GM12878 (cell line): ENCODE data around the gene YTHDF2. TPM values are rescaled to one million over a fixed set of nuclear protein-coding genes. Genes with fewer than 3 reads are reported as not detected.

Experiments
- ATAC-seq: fragments of 200-7000 bp; cut with Tn5 transposase; 3 replicates; pipeline ENCODE4 v1.9.1; 2020; ENCODE audit warnings: mild to moderate bottlenecking, moderate library complexity
- BruUV-seq: library from RNA; stranded (reverse); fragments of 400-500 nt; replicated peaks from 2 replicates; lab custom pipeline; 2021; lab: Mats Ljungman, UMichigan
- CTCF ChIA-PET: fragments of 300-600 bp; sonication (Branson Sonifier 250); formaldehyde crosslinking; extraction: SDS; loops from one replicate; lab custom pipeline; 2021; ENCODE audit warnings: inconsistent platforms; lab: Yijun Ruan, JAX
- POLR2A ChIA-PET: fragments of 350-600 bp; formaldehyde crosslinking; extraction: SDS; loops from one replicate; lab custom pipeline; 2021; ENCODE audit warnings: inconsistent platforms; lab: Charles Lee
- RAD21 ChIA-PET: fragments of 300-600 bp; sonication (Branson Sonifier 250); formaldehyde crosslinking; loops from one replicate; lab custom pipeline; 2023; ENCODE audit warnings: antibody characterized with exemption; ENCODE audit not compliant: unreplicated experiment; lab: Charles Lee
- SMC1A ChIA-PET: fragments of 300-600 bp; sonication (Branson Sonifier 250); formaldehyde crosslinking; loops from one replicate; lab custom pipeline; 2023; ENCODE audit not compliant: unreplicated experiment, uncharacterized antibody; lab: Charles Lee
- DNase-seq: peaks from one replicate; pipeline ENCODE4 v3.0.0-alpha.2; 2011; ENCODE audit warnings: low read depth, low spot score
- FAIRE-seq: peaks from 3 replicates; lab custom pipeline; 2011; peaks lifted over from hg19 to GRCh38; lab: Jason Lieb, UNC
- H2AFZ ChIP-seq: 2 replicates; pipeline ENCODE4 v1.6.0; 2011; ENCODE audit warnings: low read depth, low read length, control low read depth; ENCODE audit not compliant: control insufficient read depth
- H3K27ac ChIP-seq: 2 replicates; pipeline ENCODE4 v1.5.1; 2011; ENCODE audit warnings: control low read depth; ENCODE audit not compliant: control insufficient read depth, insufficient read depth
- H3K27me3 ChIP-seq, 2 experiments: replicated peaks in 1 of 2; 2 replicates each; pipeline versions ENCODE4 v1.6.0 to v1.6.1; 2011; ENCODE audit warnings: low read length in 1 of 2; ENCODE audit not compliant: control insufficient read depth in 2 of 2, insufficient read depth in 2 of 2
- H3K36me3 ChIP-seq, 2 experiments: 2 replicates each; pipeline ENCODE4 v1.5.1; 2011; ENCODE audit warnings: low read length in 1 of 2; ENCODE audit not compliant: control insufficient read depth in 2 of 2, insufficient read depth in 2 of 2
- H3K4me1 ChIP-seq: 2 replicates; pipeline ENCODE4 v1.6.1; 2011; ENCODE audit warnings: mild to moderate bottlenecking, low read length, moderate library complexity, mixed read lengths; ENCODE audit not compliant: control insufficient read depth, insufficient read depth
- H3K4me2 ChIP-seq: 2 replicates; pipeline ENCODE4 v1.6.0; 2011; ENCODE audit warnings: control low read depth; ENCODE audit not compliant: control insufficient read depth, insufficient read depth
- H3K4me3 ChIP-seq: fragments of 200-600 bp; sonication (generic); 2 replicates; pipeline ENCODE4 v1.5.1; 2016
- H3K79me2 ChIP-seq: 2 replicates; pipeline ENCODE4 v1.6.0; 2011; ENCODE audit warnings: low read length; ENCODE audit not compliant: control insufficient read depth, insufficient read depth
- H3K9ac ChIP-seq: 2 replicates; pipeline ENCODE4 v1.8.0; 2011; ENCODE audit warnings: low read length, control low read depth, mixed read lengths; ENCODE audit not compliant: control insufficient read depth, insufficient read depth
- H3K9me3 ChIP-seq: replicated peaks from 3 replicates; pipeline ENCODE4 v1.5.1; 2011; ENCODE audit warnings: mild to moderate bottlenecking, low read length; ENCODE audit not compliant: control insufficient read depth, insufficient read depth
- H4K20me1 ChIP-seq: 2 replicates; pipeline ENCODE4 v1.6.0; 2011; ENCODE audit not compliant: control insufficient read depth, insufficient read depth
- CBFB ChIP-seq: IDR thresholded peaks from 2 replicates; pipeline ENCODE4 v1.6.1; 2016; ENCODE audit warnings: antibody characterized with exemption, low read depth
- DPF2 ChIP-seq: fragments of 450-650 bp; IDR thresholded peaks from 2 replicates; pipeline ENCODE4 v1.6.1; 2017; ENCODE audit warnings: mild to moderate bottlenecking
- FOXM1 ChIP-seq: IDR thresholded peaks from 2 replicates; pipeline ENCODE4 v1.6.1; 2012; ENCODE audit warnings: low read depth, mild to moderate bottlenecking, inconsistent platforms, low read length, moderate library complexity
- MYC ChIP-seq: IDR thresholded peaks from 2 replicates; pipeline ENCODE4 v1.6.1; 2011; ENCODE audit warnings: mild to moderate bottlenecking, low read length, moderate library complexity, inconsistent platforms; ENCODE audit not compliant: insufficient read depth, insufficient replicate concordance, insufficient read length, severe bottlenecking
- NR2C1 ChIP-seq: fragments of 450-650 bp; IDR thresholded peaks from 2 replicates; pipeline ENCODE4 v1.6.1; 2017; ENCODE audit warnings: antibody characterized with exemption, mild to moderate bottlenecking, moderate library complexity
- POU2F2 ChIP-seq: IDR thresholded peaks from 3 replicates; pipeline ENCODE4 v1.6.1; 2011; ENCODE audit warnings: low read depth, mild to moderate bottlenecking, low read length, borderline replicate concordance
- SIN3A ChIP-seq: IDR thresholded peaks from 2 replicates; pipeline ENCODE4 v1.6.1; 2012; ENCODE audit warnings: low read depth, low read length, improper control_type of control experiment
- ZNF384 ChIP-seq: IDR thresholded peaks from 2 replicates; pipeline ENCODE4 v1.6.1; 2012; ENCODE audit warnings: low read depth, mild to moderate bottlenecking, low read length, improper control_type of control experiment, borderline replicate concordance
- WGBS: methylation state at CpG from one replicate; pipeline ENCODE4 v1.1.6; 2016; ENCODE audit warnings: low lambda C conversion rate; ENCODE audit not compliant: insufficient replicate concordance, insufficient coverage; ENCODE audit errors: missing lambda C conversion rate; 5-methylcytosine and 5-hydroxymethylcytosine counted together
- in situ Hi-C: fragments of 300-500 bp; cut with MboI; formaldehyde crosslinking; loops from 9 replicates; pipeline ENCODE4 v1.14.3; 2018; ENCODE audit warnings: mixed read lengths
- intact Hi-C: fragments of 100-400 bp; cut with micrococcal nuclease; formaldehyde crosslinking; loops from one replicate; pipeline ENCODE4 v1.14.2; 2022; ENCODE audit not compliant: unreplicated experiment
- polyA plus RNA-seq, 11 experiments: library from polyadenylated mRNA; depleted of rRNA in 4 of 11; unstranded in 6 of 11; stranded (reverse) in 5 of 11; fragments of >200 nt; fragmentation: Nextera tagmentation in 4 of 11; fragmentation: Illumina TruSeq in 1 of 11; extraction: Ambion mirVana in 4 of 11; extraction: Trizol in 1 of 11; gene quantifications; 1 replicate in 1 of 11; 2 replicates in 10 of 11; pipeline versions ENCODE4 v1.2.1 to v1.2.3, GENCODE V29; 2011 to 2016; ENCODE audit warnings: inconsistent platforms in 2 of 11, missing spikeins in 2 of 11, low read depth in 1 of 11
- total RNA-seq, 4 experiments: library from RNA; depleted of rRNA in 3 of 4; stranded (reverse); fragments of >200 nt in 3 of 4; fragmentation: Illumina TruSeq in 1 of 4; extraction: Trizol in 1 of 4; gene quantifications; 2 replicates each; pipeline versions ENCODE4 v1.2.1 to v1.2.3, GENCODE V29; 2013 to 2021
- TF ChIP-seq, protein P1 (sequence below): IDR thresholded peaks from 2 replicates; pipeline ENCODE4 v1.6.1; 2011; ENCODE audit warnings: borderline replicate concordance, low read depth, mild to moderate bottlenecking, moderate library complexity, mixed read lengths, low read length; ENCODE audit not compliant: insufficient read depth; ENCODE audit errors: extremely low read length
- TF ChIP-seq, protein P2 (sequence below): IDR thresholded peaks from 2 replicates; pipeline ENCODE4 v1.6.1; 2012; ENCODE audit warnings: improper control_type of control experiment, low read depth, low read length; ENCODE audit not compliant: insufficient replicate concordance
- TF ChIP-seq, protein P3 (sequence below): IDR thresholded peaks from 2 replicates; pipeline ENCODE4 v1.6.1; 2012; ENCODE audit warnings: low read depth, low read length, improper control_type of control experiment
- TF ChIP-seq, protein P4 (sequence below): IDR thresholded peaks from 2 replicates; pipeline ENCODE4 v1.6.1; 2012; ENCODE audit warnings: low read depth, low read length, improper control_type of control experiment
- TF ChIP-seq, protein P5 (sequence below): fragments of 450-650 bp; conservative IDR thresholded peaks from 2 replicates; pipeline ENCODE4 v1.6.1; 2017; ENCODE audit warnings: mild to moderate bottlenecking, moderate library complexity

Gene YTHDF2
- total and polyA plus RNA-seq, 10 of the 15 experiments (the other 5 are each of a cell fraction or from before 2014, with no cell fraction given) = 42.4 to 121 (median 66.9) TPM

DNA sequence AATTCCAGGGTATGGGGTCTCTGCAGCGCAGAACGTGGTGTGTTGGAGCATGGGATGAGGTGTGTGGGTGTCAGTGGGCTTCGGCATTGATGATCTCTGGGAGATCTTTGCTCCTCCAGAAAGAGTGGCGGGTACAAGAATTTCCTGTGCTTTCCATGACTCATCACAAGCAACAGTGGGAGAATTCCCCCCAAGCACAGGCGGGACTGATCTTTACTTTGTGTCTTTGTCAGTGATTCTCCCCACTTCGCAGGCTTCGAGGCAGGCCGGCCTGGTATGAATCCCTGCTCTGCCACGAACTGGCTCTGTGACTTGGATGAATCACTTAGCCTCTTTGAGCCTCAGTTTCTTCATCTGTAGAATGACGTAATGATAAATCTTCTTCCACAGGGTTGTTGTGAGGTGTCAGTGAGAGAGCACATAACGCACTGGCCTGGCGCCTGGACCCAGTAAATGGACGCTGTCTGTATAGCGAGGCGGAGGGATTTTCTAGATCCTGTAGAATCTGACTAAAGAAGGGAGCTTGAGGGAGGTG lies 77.3 kb downstream of the YTHDF2 start:
- intact Hi-C loops = no loop called here
- CTCF ChIA-PET = interaction anchor here (0.6 kb wide), 1 partner anchor 57 kb away, joined by 3 read pairs; no protein-coding TSS in a partner anchor
- no TSS peak for BruUV-seq
- TF ChIP-seq ZNF384 (no peak), DPF2 (no peak), MYC (no peak), NR2C1 (no peak), SIN3A (no peak), FOXM1 (no peak), CBFB (no peak), POU2F2 (no peak)
- TF ChIP-seq, protein P1, sequence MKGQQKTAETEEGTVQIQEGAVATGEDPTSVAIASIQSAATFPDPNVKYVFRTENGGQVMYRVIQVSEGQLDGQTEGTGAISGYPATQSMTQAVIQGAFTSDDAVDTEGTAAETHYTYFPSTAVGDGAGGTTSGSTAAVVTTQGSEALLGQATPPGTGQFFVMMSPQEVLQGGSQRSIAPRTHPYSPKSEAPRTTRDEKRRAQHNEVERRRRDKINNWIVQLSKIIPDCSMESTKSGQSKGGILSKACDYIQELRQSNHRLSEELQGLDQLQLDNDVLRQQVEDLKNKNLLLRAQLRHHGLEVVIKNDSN = no peak
- TF ChIP-seq, protein P2, sequence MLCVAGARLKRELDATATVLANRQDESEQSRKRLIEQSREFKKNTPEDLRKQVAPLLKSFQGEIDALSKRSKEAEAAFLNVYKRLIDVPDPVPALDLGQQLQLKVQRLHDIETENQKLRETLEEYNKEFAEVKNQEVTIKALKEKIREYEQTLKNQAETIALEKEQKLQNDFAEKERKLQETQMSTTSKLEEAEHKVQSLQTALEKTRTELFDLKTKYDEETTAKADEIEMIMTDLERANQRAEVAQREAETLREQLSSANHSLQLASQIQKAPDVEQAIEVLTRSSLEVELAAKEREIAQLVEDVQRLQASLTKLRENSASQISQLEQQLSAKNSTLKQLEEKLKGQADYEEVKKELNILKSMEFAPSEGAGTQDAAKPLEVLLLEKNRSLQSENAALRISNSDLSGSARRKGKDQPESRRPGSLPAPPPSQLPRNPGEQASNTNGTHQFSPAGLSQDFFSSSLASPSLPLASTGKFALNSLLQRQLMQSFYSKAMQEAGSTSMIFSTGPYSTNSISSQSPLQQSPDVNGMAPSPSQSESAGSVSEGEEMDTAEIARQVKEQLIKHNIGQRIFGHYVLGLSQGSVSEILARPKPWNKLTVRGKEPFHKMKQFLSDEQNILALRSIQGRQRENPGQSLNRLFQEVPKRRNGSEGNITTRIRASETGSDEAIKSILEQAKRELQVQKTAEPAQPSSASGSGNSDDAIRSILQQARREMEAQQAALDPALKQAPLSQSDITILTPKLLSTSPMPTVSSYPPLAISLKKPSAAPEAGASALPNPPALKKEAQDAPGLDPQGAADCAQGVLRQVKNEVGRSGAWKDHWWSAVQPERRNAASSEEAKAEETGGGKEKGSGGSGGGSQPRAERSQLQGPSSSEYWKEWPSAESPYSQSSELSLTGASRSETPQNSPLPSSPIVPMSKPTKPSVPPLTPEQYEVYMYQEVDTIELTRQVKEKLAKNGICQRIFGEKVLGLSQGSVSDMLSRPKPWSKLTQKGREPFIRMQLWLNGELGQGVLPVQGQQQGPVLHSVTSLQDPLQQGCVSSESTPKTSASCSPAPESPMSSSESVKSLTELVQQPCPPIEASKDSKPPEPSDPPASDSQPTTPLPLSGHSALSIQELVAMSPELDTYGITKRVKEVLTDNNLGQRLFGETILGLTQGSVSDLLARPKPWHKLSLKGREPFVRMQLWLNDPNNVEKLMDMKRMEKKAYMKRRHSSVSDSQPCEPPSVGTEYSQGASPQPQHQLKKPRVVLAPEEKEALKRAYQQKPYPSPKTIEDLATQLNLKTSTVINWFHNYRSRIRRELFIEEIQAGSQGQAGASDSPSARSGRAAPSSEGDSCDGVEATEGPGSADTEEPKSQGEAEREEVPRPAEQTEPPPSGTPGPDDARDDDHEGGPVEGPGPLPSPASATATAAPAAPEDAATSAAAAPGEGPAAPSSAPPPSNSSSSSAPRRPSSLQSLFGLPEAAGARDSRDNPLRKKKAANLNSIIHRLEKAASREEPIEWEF = no peak
- TF ChIP-seq, protein P3, sequence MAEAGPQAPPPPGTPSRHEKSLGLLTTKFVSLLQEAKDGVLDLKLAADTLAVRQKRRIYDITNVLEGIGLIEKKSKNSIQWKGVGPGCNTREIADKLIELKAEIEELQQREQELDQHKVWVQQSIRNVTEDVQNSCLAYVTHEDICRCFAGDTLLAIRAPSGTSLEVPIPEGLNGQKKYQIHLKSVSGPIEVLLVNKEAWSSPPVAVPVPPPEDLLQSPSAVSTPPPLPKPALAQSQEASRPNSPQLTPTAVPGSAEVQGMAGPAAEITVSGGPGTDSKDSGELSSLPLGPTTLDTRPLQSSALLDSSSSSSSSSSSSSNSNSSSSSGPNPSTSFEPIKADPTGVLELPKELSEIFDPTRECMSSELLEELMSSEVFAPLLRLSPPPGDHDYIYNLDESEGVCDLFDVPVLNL = no peak
- TF ChIP-seq, protein P4, sequence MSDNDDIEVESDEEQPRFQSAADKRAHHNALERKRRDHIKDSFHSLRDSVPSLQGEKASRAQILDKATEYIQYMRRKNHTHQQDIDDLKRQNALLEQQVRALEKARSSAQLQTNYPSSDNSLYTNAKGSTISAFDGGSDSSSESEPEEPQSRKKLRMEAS = no peak
- TF ChIP-seq, protein P5, sequence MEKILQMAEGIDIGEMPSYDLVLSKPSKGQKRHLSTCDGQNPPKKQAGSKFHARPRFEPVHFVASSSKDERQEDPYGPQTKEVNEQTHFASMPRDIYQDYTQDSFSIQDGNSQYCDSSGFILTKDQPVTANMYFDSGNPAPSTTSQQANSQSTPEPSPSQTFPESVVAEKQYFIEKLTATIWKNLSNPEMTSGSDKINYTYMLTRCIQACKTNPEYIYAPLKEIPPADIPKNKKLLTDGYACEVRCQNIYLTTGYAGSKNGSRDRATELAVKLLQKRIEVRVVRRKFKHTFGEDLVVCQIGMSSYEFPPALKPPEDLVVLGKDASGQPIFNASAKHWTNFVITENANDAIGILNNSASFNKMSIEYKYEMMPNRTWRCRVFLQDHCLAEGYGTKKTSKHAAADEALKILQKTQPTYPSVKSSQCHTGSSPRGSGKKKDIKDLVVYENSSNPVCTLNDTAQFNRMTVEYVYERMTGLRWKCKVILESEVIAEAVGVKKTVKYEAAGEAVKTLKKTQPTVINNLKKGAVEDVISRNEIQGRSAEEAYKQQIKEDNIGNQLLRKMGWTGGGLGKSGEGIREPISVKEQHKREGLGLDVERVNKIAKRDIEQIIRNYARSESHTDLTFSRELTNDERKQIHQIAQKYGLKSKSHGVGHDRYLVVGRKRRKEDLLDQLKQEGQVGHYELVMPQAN = no peak

More for the DNA sequence above, 77.3 kb downstream of the YTHDF2 start:
- SMC1A ChIA-PET = no interaction called here
- H3K9ac ChIP-seq = no peak overlapping the region
- no peak overlapping the region for H3K27ac ChIP-seq
- DNase-seq = no peak
- RAD21 ChIA-PET = no interaction called here
- H3K9me3 ChIP-seq = no peaks in the 10 kb centered on the region
- H3K36me3 ChIP-seq = no peaks in the 10 kb centered on the region
- H3K27me3 ChIP-seq = peaks cover 0 to 1% of the 10 kb centered on the region in 2 experiments; a peak in 2 of 4 replicates
- no peaks in the 10 kb centered on the region for H3K4me1 ChIP-seq
- POLR2A ChIA-PET = no interaction called here
- H2AFZ ChIP-seq = no peak overlapping the region
- H3K4me2 ChIP-seq = no peak overlapping the region
- no peaks in the 10 kb centered on the region for H4K20me1 ChIP-seq
- no peak overlapping the region for H3K4me3 ChIP-seq
- in situ Hi-C loops = no loop called here
- H3K79me2 ChIP-seq = no peaks in the 10 kb centered on the region
- 39% methylated on average over 15 of the region's 15 CpGs for WGBS
- no peak for FAIRE-seq
- ATAC-seq = no peak
